Measurements from ENCODE around the gene KLF6.

The KLF6 gene

GRCh38 chr10:3759397-3759796 is 25.6 kb downstream of the KLF6 start:
- Histone ChIP-seq H3K9me3 (ENCODE audit: control insufficient read depth in 1 of 2, low read length in 2 of 2) (no peaks in the 10 kb centered on the region), H3K27ac (ENCODE audit: low read length) (no peak overlapping the region)

DNA sequence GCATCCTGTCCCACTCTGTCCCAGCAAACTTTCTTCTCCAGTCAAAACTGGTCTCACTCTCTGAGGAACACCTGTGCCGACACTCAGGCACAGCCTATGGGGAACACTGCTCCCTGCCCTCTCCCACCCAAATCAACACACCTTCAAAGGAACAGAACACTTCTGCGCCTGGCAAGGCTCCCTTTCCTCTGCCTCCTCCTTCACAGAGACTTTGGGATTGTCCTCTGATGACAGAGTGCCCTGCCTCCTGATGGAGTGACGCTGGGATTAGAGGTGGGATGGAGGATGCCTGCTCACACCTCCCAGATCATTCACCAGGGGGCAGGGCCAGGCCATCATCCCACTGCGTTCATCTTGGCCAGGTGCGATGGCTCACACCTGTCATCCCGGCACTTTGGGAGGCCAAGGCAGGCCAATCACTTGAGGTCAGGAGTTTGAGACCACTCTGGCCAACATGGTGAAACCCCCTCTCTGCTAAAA is 26.5 kb downstream of the KLF6 start:
- Histone ChIP-seq H3K9me3 (ENCODE audit: control insufficient read depth in 1 of 2, low read length in 2 of 2) (no peaks in the 10 kb centered on the region), H3K4me3 (ENCODE audit: low read depth in 1 of 2, low read length in 2 of 2) (no peak overlapping the region), H3K36me3 (ENCODE audit: control insufficient read depth in 1 of 2, insufficient read depth in 2 of 2, low read length in 2 of 2) (no peaks in the 10 kb centered on the region), H3K4me1 (ENCODE audit: control insufficient read depth in 1 of 2, insufficient read depth in 2 of 2, low read length in 2 of 2) (no peaks in the 10 kb centered on the region), H3K27ac (ENCODE audit: low read length) (no peak overlapping the region), H3K27me3 (ENCODE audit: low read depth, low read length) (no peaks in the 10 kb centered on the region)

More at GRCh38 chr10:3759397-3759796, 25.6 kb downstream of the KLF6 start:
- Histone ChIP-seq H3K36me3 (ENCODE audit: control insufficient read depth in 1 of 2, insufficient read depth in 2 of 2, low read length in 2 of 2) (no peaks in the 10 kb centered on the region), H3K4me3 (ENCODE audit: low read depth in 1 of 2, low read length in 2 of 2) (no peak overlapping the region), H3K27me3 (ENCODE audit: low read depth, low read length) (no peaks in the 10 kb centered on the region), H3K4me1 (ENCODE audit: control insufficient read depth in 1 of 2, insufficient read depth in 2 of 2, low read length in 2 of 2) (no peaks in the 10 kb centered on the region)

DNA sequence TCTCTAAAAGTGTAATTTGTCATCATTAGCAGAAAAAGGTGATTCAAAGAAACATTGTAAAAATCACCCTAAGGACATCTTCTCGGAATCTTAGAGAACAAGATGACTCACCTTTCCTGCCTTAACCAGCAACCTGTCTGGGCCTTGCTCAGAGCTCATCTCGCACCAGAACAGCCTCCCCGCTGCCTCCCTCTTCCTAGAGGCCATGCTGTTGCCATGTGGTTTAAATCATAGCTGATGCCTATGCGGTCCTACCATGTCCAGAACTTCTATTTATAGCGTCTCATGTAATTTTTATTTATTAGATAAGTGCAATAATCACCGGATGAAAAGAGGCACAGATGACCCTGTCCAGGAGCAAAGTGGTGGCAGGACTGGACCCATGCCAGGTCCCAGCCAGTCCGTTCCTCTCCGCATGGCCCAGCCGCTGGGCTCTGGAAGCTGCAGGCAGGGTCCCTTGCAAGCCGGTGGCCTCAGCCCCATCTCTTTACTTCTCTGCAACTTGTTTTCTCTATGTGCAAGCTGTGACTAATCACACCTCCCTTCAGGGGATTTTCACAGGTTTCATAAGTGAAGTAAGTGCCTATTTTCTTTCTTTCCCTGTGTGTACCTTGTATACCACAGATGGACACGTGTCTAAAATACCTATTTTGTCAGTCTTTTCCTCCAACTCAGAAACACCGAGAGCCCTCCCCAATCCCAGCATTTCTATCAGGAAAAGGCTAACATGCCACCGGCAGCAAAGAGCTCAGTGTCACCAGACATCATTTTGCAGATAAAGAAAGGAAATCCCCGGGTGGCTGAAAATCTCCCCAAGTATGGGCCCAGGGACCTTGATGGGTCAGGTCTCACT is 27.1 kb downstream of the KLF6 start:
- Histone ChIP-seq H3K27ac (ENCODE audit: low read length) (no peak overlapping the region), H3K4me3 (ENCODE audit: low read depth in 1 of 2, low read length in 2 of 2) (no peak overlapping the region), H3K36me3 (ENCODE audit: control insufficient read depth in 1 of 2, insufficient read depth in 2 of 2, low read length in 2 of 2) (no peaks in the 10 kb centered on the region), H3K27me3 (ENCODE audit: low read depth, low read length) (no peaks in the 10 kb centered on the region), H3K9me3 (ENCODE audit: control insufficient read depth in 1 of 2, low read length in 2 of 2) (no peaks in the 10 kb centered on the region), H3K4me1 (ENCODE audit: control insufficient read depth in 1 of 2, insufficient read depth in 2 of 2, low read length in 2 of 2) (no peaks in the 10 kb centered on the region)

DNA sequence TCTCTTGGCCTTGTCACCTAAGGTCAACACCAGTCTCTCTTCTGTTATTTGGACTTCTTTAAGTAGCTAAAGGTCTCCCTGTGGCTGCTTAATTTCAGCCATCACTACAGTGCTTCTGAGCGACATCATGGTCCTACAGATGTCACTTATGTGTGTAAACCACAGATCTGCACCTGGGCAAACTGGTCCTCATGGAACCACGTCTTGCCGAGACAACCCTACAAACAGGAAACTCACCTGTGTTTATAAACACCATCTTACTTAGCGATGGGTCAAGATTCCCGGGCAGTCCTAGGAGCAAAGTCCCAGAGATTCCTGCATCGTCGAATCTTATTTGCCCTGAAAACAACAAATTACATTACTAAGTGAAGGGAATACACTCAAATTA is 27.8 kb downstream of the KLF6 start:
- Histone ChIP-seq H3K9me3 (ENCODE audit: control insufficient read depth in 1 of 2, low read length in 2 of 2) (no peaks in the 10 kb centered on the region), H3K27ac (ENCODE audit: low read length) (no peak overlapping the region), H3K4me3 (ENCODE audit: low read depth in 1 of 2, low read length in 2 of 2) (no peak overlapping the region), H3K27me3 (ENCODE audit: low read depth, low read length) (no peaks in the 10 kb centered on the region), H3K36me3 (ENCODE audit: control insufficient read depth in 1 of 2, insufficient read depth in 2 of 2, low read length in 2 of 2) (no peaks in the 10 kb centered on the region), H3K4me1 (ENCODE audit: control insufficient read depth in 1 of 2, insufficient read depth in 2 of 2, low read length in 2 of 2) (no peaks in the 10 kb centered on the region)

DNA sequence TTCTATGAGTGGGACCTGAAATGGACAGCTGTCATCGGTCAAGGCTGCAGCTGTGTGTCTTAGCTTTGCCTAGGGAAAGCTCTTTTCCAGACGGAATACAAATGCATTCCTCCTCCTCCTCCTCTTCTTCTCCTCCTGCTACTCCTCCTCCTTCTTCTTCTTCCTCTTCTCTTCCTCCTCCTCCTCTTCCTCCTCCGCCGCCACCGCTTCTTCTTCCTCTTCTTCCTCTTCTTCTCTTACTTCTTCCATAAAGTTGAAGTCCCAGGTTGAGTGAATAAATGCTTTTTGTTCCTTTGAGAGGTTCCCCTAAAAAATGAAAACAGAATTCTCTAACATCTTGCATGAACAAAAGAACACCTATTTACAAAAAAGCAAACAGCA is 28.7 kb downstream of the KLF6 start:
- Histone ChIP-seq H3K27ac (ENCODE audit: low read length) (no peak overlapping the region), H3K27me3 (ENCODE audit: low read depth, low read length) (no peaks in the 10 kb centered on the region), H3K9me3 (ENCODE audit: control insufficient read depth in 1 of 2, low read length in 2 of 2) (no peaks in the 10 kb centered on the region), H3K36me3 (ENCODE audit: control insufficient read depth in 1 of 2, insufficient read depth in 2 of 2, low read length in 2 of 2) (no peaks in the 10 kb centered on the region), H3K4me3 (ENCODE audit: low read depth in 1 of 2, low read length in 2 of 2) (no peak overlapping the region), H3K4me1 (ENCODE audit: control insufficient read depth in 1 of 2, insufficient read depth in 2 of 2, low read length in 2 of 2) (no peaks in the 10 kb centered on the region)

DNA sequence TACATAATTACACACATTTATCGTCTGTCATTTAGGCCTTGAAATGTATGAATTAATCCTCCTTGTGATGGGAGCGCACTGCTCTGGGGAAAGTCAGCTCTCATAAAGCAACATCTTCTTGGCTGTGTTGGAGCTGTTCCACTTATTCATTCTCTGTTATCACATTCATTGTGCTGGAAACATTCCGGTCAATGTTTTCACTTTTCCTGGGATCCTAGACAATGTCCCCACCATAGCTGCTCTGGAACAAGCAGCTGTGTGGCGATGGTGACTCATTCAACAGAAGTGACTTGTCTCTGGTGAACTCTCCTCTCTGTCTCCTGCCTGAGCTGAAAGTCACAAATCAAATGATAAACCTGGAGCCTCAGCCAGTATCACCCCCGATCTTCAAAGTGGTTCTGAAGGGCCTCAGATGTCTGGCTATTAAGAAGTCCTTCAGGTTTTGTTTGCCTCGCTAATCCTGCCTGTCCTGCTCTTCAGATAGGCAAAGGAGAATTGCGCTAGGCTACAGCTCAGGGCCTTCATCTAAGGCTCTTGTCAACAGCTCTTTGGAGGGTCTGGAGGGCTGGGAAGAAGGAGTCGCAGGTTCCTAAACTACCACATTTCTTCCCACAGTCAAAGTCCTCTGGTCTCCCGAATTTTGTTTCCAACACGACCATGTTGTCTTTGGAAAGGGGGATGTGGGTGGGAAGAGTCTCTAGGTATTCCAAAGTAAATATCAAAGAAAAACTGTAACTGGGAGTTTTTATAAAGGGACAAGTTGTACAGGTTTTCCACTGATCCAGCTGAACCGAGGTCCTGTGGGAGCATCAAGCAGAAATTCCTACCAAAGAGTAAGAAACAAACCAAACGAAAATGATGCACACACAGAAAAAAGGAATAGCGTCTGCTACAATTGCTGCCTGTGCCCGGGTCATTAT is 29.3 kb downstream of the KLF6 start:
- H3K36me3 ChIP-seq (ENCODE audit: control insufficient read depth in 1 of 2, insufficient read depth in 2 of 2, low read length in 2 of 2): no peaks in the 10 kb centered on the region

DNA sequence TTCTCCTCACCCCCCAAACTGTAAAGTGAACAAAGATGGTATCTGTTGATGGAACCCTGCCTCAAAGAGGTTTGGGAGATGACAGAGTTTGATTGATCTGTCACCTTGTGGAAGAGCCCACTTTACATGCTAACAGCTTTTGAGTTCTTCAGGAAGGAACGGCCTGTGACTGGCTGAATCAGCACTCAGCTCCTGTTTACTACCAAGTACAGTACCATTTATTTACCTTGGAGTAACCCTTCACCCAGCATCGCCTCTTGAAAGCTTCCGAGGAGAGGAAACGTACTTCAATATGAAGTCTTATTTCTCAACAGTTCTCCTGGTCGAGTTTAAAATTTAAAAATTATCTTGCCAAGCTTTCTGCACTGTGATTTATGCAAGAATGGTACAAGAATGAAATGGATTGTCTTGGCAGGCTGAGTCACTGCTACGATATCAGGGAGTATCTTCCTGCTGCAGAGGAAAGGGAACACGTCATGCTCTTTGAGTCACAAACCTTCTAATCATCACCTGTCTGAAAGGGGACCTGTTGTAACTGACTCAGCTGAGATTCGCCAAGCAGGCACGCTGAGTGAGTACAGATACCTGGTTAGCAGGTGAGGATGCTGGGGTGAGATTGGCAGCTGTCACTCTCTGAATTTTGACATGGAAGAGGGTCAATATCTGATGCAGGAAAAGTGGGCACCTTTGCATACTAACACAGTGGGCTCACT is 30.1 kb downstream of the KLF6 start:
- peaks cover 0 to 12% of the 10 kb centered on the region in 2 donors for H3K4me1 ChIP-seq (ENCODE audit: control insufficient read depth in 1 of 2, insufficient read depth in 2 of 2, low read length in 2 of 2)
- no peaks in the 10 kb centered on the region for H3K9me3 ChIP-seq (ENCODE audit: control insufficient read depth in 1 of 2, low read length in 2 of 2)
- H3K36me3 ChIP-seq (ENCODE audit: control insufficient read depth in 1 of 2, insufficient read depth in 2 of 2, low read length in 2 of 2): no peaks in the 10 kb centered on the region
- H3K27me3 ChIP-seq (ENCODE audit: low read depth, low read length): no peaks in the 10 kb centered on the region
- H3K27ac ChIP-seq (ENCODE audit: low read length): no peak overlapping the region
- H3K4me3 ChIP-seq (ENCODE audit: low read depth in 1 of 2, low read length in 2 of 2): no peak overlapping the region

More for the DNA sequence above, 29.3 kb downstream of the KLF6 start:
- H3K4me3 ChIP-seq (ENCODE audit: low read depth in 1 of 2, low read length in 2 of 2): no peak overlapping the region
- H3K4me1 ChIP-seq (ENCODE audit: control insufficient read depth in 1 of 2, insufficient read depth in 2 of 2, low read length in 2 of 2): peaks cover 0 to 3% of the 10 kb centered on the region in 2 donors
- no peak overlapping the region for H3K27ac ChIP-seq (ENCODE audit: low read length)
- H3K9me3 ChIP-seq (ENCODE audit: control insufficient read depth in 1 of 2, low read length in 2 of 2): no peaks in the 10 kb centered on the region
- no peaks in the 10 kb centered on the region for H3K27me3 ChIP-seq (ENCODE audit: low read depth, low read length)

DNA sequence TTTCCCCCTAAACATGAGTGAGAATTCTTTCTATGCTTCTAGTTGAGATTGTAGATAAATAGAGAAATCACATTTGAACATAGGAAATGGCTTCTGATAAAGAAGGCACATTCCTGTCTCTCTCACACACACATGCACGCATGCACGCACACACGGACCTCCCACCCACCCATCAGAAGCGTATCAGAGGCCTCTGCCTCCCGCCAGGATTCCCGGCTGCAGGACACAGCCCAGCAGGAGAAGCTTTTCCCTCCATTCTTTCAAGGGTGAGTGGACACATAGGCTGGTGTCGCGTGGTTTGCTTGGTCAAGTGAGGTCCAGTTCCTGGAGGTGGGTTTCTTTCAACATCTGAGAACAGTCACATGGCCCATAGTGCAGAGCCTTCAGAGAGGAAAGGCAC is 34.2 kb downstream of the KLF6 start:
- Histone ChIP-seq H3K4me1 (ENCODE audit: control insufficient read depth in 1 of 2, insufficient read depth in 2 of 2, low read length in 2 of 2) (peaks cover 0 to 12% of the 10 kb centered on the region in 2 donors), H3K4me3 (ENCODE audit: low read depth in 1 of 2, low read length in 2 of 2) (no peak overlapping the region), H3K27me3 (ENCODE audit: low read depth, low read length) (no peaks in the 10 kb centered on the region), H3K9me3 (ENCODE audit: control insufficient read depth in 1 of 2, low read length in 2 of 2) (no peaks in the 10 kb centered on the region), H3K27ac (ENCODE audit: low read length) (no peak overlapping the region), H3K36me3 (ENCODE audit: control insufficient read depth in 1 of 2, insufficient read depth in 2 of 2, low read length in 2 of 2) (no peaks in the 10 kb centered on the region)

DNA sequence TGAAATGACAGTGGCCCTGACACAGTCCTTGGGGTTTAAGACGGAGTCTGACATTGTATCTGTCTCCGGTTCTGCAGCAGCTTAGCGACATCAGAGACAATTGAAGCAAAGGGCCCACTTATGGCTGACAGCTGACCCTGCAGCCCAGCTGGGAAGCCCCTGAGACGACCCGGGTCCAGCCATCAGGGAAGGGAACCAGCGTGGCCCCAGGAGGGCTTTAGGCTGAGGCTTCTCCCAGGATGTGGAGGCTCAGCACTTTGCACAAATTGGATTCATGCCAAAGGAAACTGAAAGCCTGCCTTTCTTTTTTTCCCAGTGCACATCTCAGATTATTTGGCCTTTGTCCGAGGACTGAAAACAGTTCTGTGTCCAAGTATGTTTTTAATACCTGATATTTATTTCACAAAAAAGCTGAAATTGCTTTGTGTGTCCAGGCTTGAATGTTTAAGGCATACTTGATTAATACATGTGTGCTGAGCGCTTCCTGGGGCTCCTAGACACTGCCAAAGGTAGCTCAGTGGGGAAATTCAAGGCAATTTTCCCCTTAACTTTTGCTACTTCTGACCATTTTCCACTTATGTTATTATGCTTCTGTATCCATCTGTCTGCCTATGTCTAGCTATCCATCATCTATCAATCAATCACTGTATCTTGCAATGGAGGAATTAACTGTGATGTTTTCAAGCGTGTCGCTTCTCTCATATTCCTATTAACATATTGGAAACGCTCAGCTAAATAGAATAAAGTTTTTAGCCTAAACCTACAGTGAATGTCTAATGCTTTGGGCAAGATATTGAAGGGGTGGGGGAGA is 34.8 kb downstream of the KLF6 start:
- H3K4me1 ChIP-seq (ENCODE audit: control insufficient read depth in 1 of 2, insufficient read depth in 2 of 2, low read length in 2 of 2): peaks cover 0 to 12% of the 10 kb centered on the region in 2 donors

DNA sequence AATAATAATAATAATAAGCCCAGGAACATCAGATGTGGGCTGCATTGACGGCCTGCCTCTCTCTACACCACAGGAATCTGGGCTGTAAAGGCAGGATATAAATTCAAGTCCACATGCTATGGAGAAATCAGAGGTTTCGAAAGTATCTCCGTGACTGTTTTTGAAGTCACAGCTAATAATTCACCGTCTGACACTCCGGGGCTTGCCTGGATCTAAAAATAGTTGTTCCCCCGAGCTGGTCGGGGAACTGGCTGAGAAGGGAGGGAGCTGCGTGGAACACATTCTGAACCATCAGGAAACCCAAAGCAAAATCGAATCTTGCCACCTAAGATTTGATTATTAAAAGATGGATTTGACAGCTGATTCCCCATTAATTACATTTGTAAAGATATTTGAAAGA is 35.4 kb downstream of the KLF6 start:
- peak overlapping the region; percentile 47 for H3K27ac ChIP-seq (ENCODE audit: low read length)
- H3K9me3 ChIP-seq (ENCODE audit: control insufficient read depth in 1 of 2, low read length in 2 of 2): no peaks in the 10 kb centered on the region
- no peaks in the 10 kb centered on the region for H3K27me3 ChIP-seq (ENCODE audit: low read depth, low read length)
- H3K4me3 ChIP-seq (ENCODE audit: low read depth in 1 of 2, low read length in 2 of 2): peak overlapping the region; percentile 40 to 43
- peaks cover 0 to 12% of the 10 kb centered on the region in 2 donors for H3K4me1 ChIP-seq (ENCODE audit: control insufficient read depth in 1 of 2, insufficient read depth in 2 of 2, low read length in 2 of 2)
- no peaks in the 10 kb centered on the region for H3K36me3 ChIP-seq (ENCODE audit: control insufficient read depth in 1 of 2, insufficient read depth in 2 of 2, low read length in 2 of 2)

More for the DNA sequence above, 34.8 kb downstream of the KLF6 start:
- Histone ChIP-seq H3K4me3 (ENCODE audit: low read depth in 1 of 2, low read length in 2 of 2) (peak overlapping the region; percentile 40 to 43), H3K27me3 (ENCODE audit: low read depth, low read length) (no peaks in the 10 kb centered on the region), H3K27ac (ENCODE audit: low read length) (peak overlapping the region; percentile 47), H3K36me3 (ENCODE audit: control insufficient read depth in 1 of 2, insufficient read depth in 2 of 2, low read length in 2 of 2) (no peaks in the 10 kb centered on the region), H3K9me3 (ENCODE audit: control insufficient read depth in 1 of 2, low read length in 2 of 2) (no peaks in the 10 kb centered on the region)

All from muscle layer of duodenum (tissue), 2 donors.